Measurements from ENCODE around the gene DENND4A. TPM values are rescaled to one million over a fixed set of nuclear protein-coding genes. Genes with fewer than 3 reads are reported as not detected.

The DENND4A gene
- total and polyA plus RNA-seq, 2 of the 4 experiments (the other 2 are of a cell fraction), result 4.1 to 17.7 TPM

DNA sequence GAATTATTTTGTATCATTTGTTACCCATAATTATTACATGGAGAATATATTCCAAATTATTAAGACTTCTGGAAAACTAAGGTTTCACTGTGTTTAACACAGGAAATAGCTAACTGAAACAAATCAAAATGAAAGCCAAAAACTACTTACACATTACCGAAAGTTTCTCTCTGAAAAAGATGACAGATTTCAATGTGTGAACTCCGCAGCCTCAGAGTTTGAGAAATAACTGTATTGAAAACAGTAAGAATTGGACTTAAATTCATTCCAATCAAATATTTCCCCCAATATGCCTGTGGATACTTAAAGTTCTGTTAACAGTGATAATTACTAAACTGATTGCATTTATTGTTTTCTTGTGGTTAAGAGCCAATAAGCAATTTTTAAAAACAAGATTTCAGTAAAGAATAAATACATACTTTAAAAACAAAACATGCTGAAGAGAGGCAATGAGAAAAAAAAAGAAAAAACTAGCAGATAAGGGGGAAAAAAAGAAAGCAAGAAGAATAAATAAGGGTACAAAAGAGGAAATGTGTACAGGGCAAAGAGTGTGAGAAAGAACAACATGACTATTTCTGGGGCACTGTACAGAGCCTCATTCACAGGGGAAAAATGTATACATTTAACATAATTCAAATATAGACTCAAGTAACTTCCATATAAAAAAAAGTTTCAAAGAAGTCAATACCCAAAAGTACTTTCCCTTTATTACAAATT, 30.7 kb downstream of the DENND4A start:
- H2AK9ac ChIP-seq (replicated peaks; ENCODE audit: low read depth, low read length, poor library complexity), result no peak overlapping the region
- CTCF ChIA-PET, result interaction anchor here (0.6 kb wide), 1 partner anchor 8 kb away, joined by 3 read pairs; no protein-coding TSS in a partner anchor
- H3K4me1 ChIP-seq (ENCODE audit: control insufficient read depth, insufficient read depth, low read length), result peaks cover 4% of the 10 kb centered on the region
- no peak overlapping the region for H3K23ac ChIP-seq (ENCODE audit: low read depth, low read length)
- H3K36me3 ChIP-seq (ENCODE audit: control insufficient read depth, insufficient read depth, low read length), result no peaks in the 10 kb centered on the region
- DNase-seq (no peak), ATAC-seq (ENCODE audit: low read depth) (no peak)
- no peak overlapping the region for H3K18ac ChIP-seq (ENCODE audit: low read depth, low read length)
- no peak overlapping the region for H2BK120ac ChIP-seq (ENCODE audit: low read depth, low read length)
- H4K91ac ChIP-seq (ENCODE audit: insufficient read depth, low read depth, low read length), result no peak overlapping the region
- no peak overlapping the region for H4K5ac ChIP-seq (ENCODE audit: low read depth, low read length)
- no peak overlapping the region for H2AFZ ChIP-seq (replicated peaks; ENCODE audit: low read length, poor library complexity)
- no peak overlapping the region for H3K4ac ChIP-seq (ENCODE audit: low read depth, low read length)
- H2BK15ac ChIP-seq (ENCODE audit: low read depth, low read length), result no peak overlapping the region
- no peak overlapping the region for H4K8ac ChIP-seq (ENCODE audit: low read depth in 2 of 2, low read length in 2 of 2)
- peaks cover 1% of the 10 kb centered on the region; the same call in 1 of the 2 replicates for H4K20me1 ChIP-seq (ENCODE audit: insufficient read depth, low read length)
- no peak overlapping the region for H3K56ac ChIP-seq (ENCODE audit: extremely low read depth, insufficient read depth, low read length)
- H3K4me2 ChIP-seq (ENCODE audit: low read depth, low read length), result no peak overlapping the region
- dilution Hi-C loops (cut with HindIII; ENCODE audit: low sequenced_read_pairs, unreplicated experiment), result no loop called here
- H3K4me3 ChIP-seq (ENCODE audit: insufficient read depth, low read depth, low read length), result no peak overlapping the region
- TF ChIP-seq, protein P1, sequence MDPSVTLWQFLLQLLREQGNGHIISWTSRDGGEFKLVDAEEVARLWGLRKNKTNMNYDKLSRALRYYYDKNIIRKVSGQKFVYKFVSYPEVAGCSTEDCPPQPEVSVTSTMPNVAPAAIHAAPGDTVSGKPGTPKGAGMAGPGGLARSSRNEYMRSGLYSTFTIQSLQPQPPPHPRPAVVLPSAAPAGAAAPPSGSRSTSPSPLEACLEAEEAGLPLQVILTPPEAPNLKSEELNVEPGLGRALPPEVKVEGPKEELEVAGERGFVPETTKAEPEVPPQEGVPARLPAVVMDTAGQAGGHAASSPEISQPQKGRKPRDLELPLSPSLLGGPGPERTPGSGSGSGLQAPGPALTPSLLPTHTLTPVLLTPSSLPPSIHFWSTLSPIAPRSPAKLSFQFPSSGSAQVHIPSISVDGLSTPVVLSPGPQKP (IDR thresholded peaks at IDR 0.05; ENCODE audit: borderline replicate concordance, low read depth, low read length), result no peak
- TF ChIP-seq SMC3 (IDR thresholded peaks at IDR 0.05; ENCODE audit: low read depth, low read length) (no peak), BHLHE40 (IDR thresholded peaks at IDR 0.05; ENCODE audit: low read depth, low read length) (no peak), FOS (IDR thresholded peaks at IDR 0.05; ENCODE audit: low read depth, low read length) (no peak), NFE2L2 (IDR thresholded peaks at IDR 0.05; ENCODE audit: low read depth, low read length) (no peak), RFX5 (IDR thresholded peaks at IDR 0.05; ENCODE audit: low read depth, low read length) (no peak), POLR2A (IDR thresholded peaks at IDR 0.05; ENCODE audit: low read depth, low read length) (no peak), RAD21 (IDR thresholded peaks at IDR 0.05; ENCODE audit: low read length) (no peak), RCOR1 (IDR thresholded peaks at IDR 0.05; ENCODE audit: insufficient replicate concordance, low read length) (no peak), CEBPB (IDR thresholded peaks at IDR 0.05; ENCODE audit: low read depth, low read length) (no peak), CHD1 (IDR thresholded peaks at IDR 0.05; ENCODE audit: low read depth, low read length) (no peak), MXI1 (IDR thresholded peaks at IDR 0.05; ENCODE audit: borderline replicate concordance, low read depth, low read length) (no peak), MAFK (IDR thresholded peaks at IDR 0.05; ENCODE audit: low read depth, low read length) (no peak)
- TF ChIP-seq, protein P2, sequence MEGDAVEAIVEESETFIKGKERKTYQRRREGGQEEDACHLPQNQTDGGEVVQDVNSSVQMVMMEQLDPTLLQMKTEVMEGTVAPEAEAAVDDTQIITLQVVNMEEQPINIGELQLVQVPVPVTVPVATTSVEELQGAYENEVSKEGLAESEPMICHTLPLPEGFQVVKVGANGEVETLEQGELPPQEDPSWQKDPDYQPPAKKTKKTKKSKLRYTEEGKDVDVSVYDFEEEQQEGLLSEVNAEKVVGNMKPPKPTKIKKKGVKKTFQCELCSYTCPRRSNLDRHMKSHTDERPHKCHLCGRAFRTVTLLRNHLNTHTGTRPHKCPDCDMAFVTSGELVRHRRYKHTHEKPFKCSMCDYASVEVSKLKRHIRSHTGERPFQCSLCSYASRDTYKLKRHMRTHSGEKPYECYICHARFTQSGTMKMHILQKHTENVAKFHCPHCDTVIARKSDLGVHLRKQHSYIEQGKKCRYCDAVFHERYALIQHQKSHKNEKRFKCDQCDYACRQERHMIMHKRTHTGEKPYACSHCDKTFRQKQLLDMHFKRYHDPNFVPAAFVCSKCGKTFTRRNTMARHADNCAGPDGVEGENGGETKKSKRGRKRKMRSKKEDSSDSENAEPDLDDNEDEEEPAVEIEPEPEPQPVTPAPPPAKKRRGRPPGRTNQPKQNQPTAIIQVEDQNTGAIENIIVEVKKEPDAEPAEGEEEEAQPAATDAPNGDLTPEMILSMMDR (conservative IDR thresholded peaks at IDR 0.05; ENCODE audit: low read depth, low read length), result no peak
- TF ChIP-seq, protein P3, sequence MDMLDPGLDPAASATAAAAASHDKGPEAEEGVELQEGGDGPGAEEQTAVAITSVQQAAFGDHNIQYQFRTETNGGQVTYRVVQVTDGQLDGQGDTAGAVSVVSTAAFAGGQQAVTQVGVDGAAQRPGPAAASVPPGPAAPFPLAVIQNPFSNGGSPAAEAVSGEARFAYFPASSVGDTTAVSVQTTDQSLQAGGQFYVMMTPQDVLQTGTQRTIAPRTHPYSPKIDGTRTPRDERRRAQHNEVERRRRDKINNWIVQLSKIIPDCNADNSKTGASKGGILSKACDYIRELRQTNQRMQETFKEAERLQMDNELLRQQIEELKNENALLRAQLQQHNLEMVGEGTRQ (IDR thresholded peaks at IDR 0.05; ENCODE audit: low read depth, low read length), result no peak
- peaks cover 3% of the 10 kb centered on the region for H3K9me1 ChIP-seq (ENCODE audit: insufficient read depth, low read length)
- no peaks in the 10 kb centered on the region for H3K27me3 ChIP-seq (ENCODE audit: control insufficient read depth, insufficient read depth, low read length)
- no peaks in the 10 kb centered on the region for H3K9me3 ChIP-seq (ENCODE audit: control insufficient read depth, insufficient read depth, low read length)
- H3K79me1 ChIP-seq (ENCODE audit: low read depth in 1 of 2, low read length in 2 of 2), result peaks cover 8 to 24% of the 10 kb centered on the region in 2 experiments; a peak in 3 of 4 replicates
- BruUV-seq (replicated peaks), result no TSS peak
- POLR2A ChIA-PET (ENCODE audit: unreplicated experiment), result no interaction called here
- H3K14ac ChIP-seq (replicated peaks; ENCODE audit: low read depth, low read length), result no peak overlapping the region
- no peak overlapping the region for H2AK5ac ChIP-seq (ENCODE audit: low read depth, low read length)
- no peak overlapping the region for H2BK5ac ChIP-seq (ENCODE audit: low read depth, low read length, poor library complexity, severe bottlenecking)
- no peak overlapping the region for H3K27ac ChIP-seq (ENCODE audit: insufficient read depth, low read length)
- H3K9ac ChIP-seq (ENCODE audit: low read depth, low read length), result no peak overlapping the region
- in situ Hi-C loops (cut with MboI; ENCODE audit: low sequenced_read_pairs), result no loop called here
- H2BK20ac ChIP-seq (ENCODE audit: low read depth, low read length), result no peak overlapping the region
- no CpG with 5 or more reads among the region's 2 CpGs for WGBS, 2 experiments (ENCODE audit: extremely low coverage in 2 of 2, insufficient read length in 1 of 2)
- intact Hi-C loops (cut with micrococcal nuclease), result no loop called here
